ENCODE measurements around the gene KLHL3.
A peak's percentile ranks its signal among the peaks of the same experiment; 100 is the strongest.
"Not testable (repeated sequence)": the region's sequence is repeated elsewhere in the genome, so short reads cannot be mapped to it uniquely, and the experiment has no call there.

KLHL3 gene

GRCh38 chr5:137735555-137736284, at the start of gene KLHL3:
Gene KLHL3 (minus strand): TSS chr5:137736089. CDS start chr5:137735646, 443 bp downstream.
- peak; percentile 66 to 81 (median 81) for DNase-seq

DNA sequence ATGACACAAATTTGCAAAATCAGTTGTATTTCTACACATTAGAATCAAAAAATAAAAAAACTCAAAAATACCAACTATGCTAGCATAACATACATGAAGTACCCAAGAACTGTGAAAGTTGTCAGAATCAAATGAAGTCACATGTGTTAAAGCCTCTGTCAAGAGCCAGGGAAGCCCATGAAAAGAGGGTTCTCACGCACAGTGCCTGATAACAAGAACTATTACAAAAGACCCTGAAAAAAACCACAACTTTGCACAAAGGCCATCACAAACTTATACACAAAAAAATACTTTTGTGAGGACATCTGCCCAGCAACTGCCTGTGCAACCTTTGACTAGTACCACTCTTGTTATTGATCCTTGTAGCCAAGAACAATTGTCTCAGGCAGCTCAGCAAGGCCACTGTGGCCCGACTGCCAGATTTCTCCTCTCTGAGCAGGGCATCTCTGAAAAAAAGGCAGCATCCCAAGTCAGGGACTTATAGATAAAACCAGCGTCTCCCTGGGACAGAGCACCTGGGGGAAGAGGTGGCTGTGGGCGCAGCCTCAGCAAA, 47.2 kb upstream of the KLHL3 start:
- no peak for DNase-seq

GRCh38 chr5:137782055-137782454, 46.2 kb upstream of the KLHL3 start:
- DNase-seq: no peak

- DNase-seq: peak in 2 of 3 experiments; percentile 7 to 49
These were observed 43.1 kb upstream of the KLHL3 start for GRCh38 chr5:137778772-137779564.

- DNase-seq: not testable (repeated sequence)
These were observed 32.0 kb upstream of the KLHL3 start for GRCh38 chr5:137767937-137768336.

GRCh38 chr5:137761566-137761965, 25.7 kb upstream of the KLHL3 start:
- no peak for DNase-seq

DNA sequence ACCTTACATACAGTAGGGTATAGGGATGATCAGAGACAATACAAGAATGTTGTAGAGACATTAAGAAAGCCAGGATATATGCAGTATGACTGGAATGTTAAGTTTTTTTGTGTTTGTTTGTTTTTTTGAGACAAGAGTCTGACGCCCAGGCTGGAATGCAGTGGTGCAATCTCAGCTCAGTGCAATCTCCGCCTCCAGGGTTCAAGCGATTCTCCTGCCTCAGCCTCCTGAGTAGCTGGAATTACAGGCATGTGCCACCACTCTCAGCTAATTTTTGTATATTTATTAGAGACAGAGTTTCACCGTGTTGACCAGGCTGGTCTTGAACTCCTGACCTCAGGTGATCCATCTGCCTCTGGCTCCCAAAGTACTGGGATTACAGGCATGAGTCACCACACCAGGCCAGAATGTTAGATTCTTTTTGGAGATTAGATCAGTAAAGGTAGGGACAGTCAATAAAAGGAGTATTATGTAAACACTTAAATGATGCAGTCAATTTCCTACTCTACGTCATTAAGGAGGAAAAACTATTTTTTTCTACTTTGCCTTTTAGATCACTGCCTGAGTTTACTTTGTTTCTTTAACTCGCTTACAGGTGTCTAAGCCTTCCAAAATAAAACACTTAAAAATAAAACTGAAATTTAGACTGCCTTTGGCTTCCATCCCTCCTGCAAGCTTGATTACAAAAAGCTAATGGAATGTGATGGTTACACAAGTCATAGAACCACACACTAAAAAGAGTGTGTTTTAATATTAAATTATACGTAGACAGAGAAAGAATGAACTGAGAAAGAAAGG, 25.0 kb upstream of the KLHL3 start:
- no peak for DNase-seq

- DNase-seq: no peak
These were observed 24.4 kb upstream of the KLHL3 start for GRCh38 chr5:137760294-137760693.

DNA sequence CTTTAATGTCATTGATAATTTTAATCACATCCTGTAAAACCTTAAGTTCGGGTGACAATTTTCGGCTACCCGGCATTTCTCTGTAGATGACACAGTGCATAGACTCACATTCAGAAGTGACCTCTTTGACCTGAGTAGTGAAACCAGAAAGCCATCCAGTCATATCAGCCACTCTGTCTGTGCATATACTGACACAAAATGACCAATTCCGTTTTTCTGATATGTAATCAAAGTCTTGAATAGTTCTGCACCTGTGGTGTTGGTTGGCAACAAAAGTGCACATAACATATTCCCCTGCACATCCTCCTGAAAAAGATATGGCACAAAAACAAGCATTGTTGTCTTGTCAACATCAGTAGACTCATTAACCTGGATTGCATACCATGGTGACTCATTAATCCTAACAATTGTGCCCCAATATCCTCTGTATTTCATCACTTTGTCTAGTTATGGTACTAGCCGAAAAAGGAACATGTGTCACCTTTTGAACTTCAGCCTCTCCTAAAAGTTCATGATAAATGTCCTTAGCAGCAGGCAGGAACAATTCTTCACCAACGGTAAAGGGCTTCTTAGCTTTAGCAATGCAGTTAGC, 22.9 kb upstream of the KLHL3 start:
- DNase-seq: no peak

DNA sequence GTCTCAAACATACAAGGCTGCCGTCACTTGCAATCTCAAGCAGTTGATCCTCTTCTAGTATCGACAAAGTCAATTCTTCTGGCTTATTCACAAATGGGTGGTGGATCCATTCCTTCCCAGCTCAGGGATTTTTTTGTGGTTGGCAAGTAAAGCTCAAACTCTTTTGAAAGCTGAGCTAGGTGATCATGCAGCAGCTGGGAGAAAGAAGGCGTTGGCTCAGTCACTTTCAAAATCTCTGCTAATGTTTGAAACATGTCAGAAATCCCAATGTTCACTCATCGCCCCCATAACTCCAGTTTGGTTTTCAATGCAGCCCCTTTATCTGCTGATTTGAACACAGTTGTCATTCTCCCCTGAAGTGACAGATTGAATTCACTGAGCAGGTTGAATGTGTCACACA, 22.2 kb upstream of the KLHL3 start:
- DNase-seq: no peak

DNA sequence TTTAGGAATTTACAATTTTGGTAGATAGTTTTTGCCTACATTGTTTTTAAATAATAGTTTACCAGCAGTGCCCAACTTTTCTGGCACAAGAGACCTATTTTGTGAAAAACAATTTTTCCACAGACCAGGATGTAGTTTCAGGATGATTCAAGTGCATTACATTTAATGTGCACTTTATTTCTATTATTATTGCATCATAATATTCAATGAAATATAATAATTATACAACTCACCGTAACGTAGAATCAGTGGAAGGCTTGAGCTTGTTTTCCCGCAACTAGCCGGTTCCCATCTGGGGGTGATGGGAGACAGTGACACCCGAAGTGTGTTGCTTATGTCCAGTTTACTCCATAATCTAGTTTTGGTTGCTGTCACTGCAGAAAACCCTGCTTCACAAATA, 21.7 kb upstream of the KLHL3 start:
- DNase-seq: no peak

GRCh38 chr5:137754961-137755762, 19.3 kb upstream of the KLHL3 start:
- peak in 1 of 3 experiments; percentile 31 for DNase-seq

GRCh38 chr5:137754188-137754960, 18.5 kb upstream of the KLHL3 start, which contains the start of gene HNRNPA0:
Gene HNRNPA0 (minus strand): TSS chr5:137754363. CDS start chr5:137754066, 297 bp downstream.
- peak; percentile 92 to 97 (median 93) for DNase-seq

- peak; percentile 26 to 85 (median 85) for DNase-seq
These were observed 17.9 kb upstream of the KLHL3 start for GRCh38 chr5:137753691-137754187.

- peak; percentile 11 to 27 (median 24) for DNase-seq
These were observed 17.2 kb upstream of the KLHL3 start for GRCh38 chr5:137752905-137753690.

GRCh38 chr5:137751869-137752491, 16.1 kb upstream of the KLHL3 start:
- peak; percentile 18 to 64 (median 48) for DNase-seq

GRCh38 chr5:137750436-137750835, 14.5 kb upstream of the KLHL3 start:
- no peak for DNase-seq

DNA sequence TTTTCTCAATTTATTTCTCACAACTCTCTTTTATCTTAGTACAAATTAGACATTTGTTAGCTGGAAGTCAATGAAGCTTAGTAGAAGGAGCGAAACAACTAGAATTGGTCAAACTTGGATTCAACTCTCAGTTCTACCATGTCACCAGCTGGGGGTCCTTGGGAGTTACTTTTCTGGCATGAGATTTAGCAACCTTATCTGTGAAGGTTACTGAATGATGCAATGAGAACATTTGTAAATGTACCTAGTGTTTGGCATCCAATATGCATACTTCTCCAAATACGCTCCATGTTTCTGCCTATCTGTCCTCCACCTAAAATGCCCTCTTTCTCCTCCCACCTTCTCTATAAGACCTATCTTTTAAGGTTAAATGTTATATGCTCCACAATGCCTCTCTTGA, 12.0 kb upstream of the KLHL3 start:
- no peak for DNase-seq

DNA sequence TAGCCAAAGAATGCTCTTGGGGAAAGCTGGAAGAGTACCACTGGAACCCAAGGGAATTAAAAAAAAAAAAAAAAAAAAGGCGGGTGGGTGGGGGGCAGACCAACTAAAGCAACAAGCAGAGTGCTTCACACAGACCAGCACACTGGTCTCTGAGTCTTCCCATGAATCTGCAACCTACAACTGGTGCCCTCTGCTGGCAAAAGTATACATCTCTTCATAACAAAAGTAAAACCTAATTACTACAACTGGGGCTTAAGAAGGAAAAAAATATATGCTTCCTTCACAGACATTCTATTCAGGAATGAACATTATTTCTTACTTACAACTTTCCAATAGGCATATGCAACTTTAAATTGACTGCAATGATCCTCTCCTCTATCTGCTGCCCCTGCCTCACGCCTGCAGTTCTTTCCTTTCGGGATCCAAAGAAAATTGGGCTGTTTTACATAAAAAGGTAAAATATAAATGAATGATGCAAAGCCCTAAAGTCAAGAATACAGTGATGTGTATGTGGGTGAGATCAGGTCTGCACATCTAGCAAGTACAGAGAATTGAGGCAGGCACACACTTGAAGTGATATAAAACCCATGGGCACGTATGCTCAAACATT, 7.2 kb upstream of the KLHL3 start:
- peak; percentile 63 to 84 (median 68) for DNase-seq

All from NCI-H1417 (cell line).